Measurements from ENCODE around the gene FLNB.

The FLNB gene

GRCh38 chr3:58144478-58145325 is 136.5 kb downstream of the FLNB start:
- DNase-seq = no peak

GRCh38 chr3:58148049-58148448 is 139.8 kb downstream of the FLNB start:
- no peak for DNase-seq

GRCh38 chr3:58150130-58150809 is 142.0 kb downstream of the FLNB start:
- no peak for DNase-seq

GRCh38 chr3:58150810-58151199 is 142.6 kb downstream of the FLNB start:
- DNase-seq = no peak

GRCh38 chr3:58151637-58152036 is 143.4 kb downstream of the FLNB start:
- DNase-seq = no peak

- no peak for DNase-seq
Measured at GRCh38 chr3:58152225-58153015, 144.2 kb downstream of the FLNB start.

- DNase-seq = no peak
Measured at GRCh38 chr3:58153371-58153770, 145.1 kb downstream of the FLNB start.

- DNase-seq = no peak
Measured at GRCh38 chr3:58154626-58155449, 146.6 kb downstream of the FLNB start.

- no peak for DNase-seq
Measured at GRCh38 chr3:58155838-58156237, 147.6 kb downstream of the FLNB start.

GRCh38 chr3:58157700-58158099 is 149.5 kb downstream of the FLNB start:
- DNase-seq = no peak

- DNase-seq = no peak
Measured at GRCh38 chr3:58158442-58159153, 150.4 kb downstream of the FLNB start.

- no peak for DNase-seq
Measured at GRCh38 chr3:58160399-58160798, 152.2 kb downstream of the FLNB start.

- DNase-seq = no peak
Measured at GRCh38 chr3:58161435-58162398, 153.5 kb downstream of the FLNB start.

- DNase-seq = no peak
Measured at GRCh38 chr3:58163234-58163633, 155.0 kb downstream of the FLNB start.

GRCh38 chr3:58164199-58164879 is 156.1 kb downstream of the FLNB start:
- DNase-seq = no peak

GRCh38 chr3:58164906-58165821 is 156.9 kb downstream of the FLNB start:
- DNase-seq = no peak

- no peak for DNase-seq
Measured at GRCh38 chr3:58167431-58168351, 159.5 kb downstream of the FLNB start.

GRCh38 chr3:58168498-58168897 is 160.3 kb downstream of the FLNB start:
- DNase-seq = no peak

Data from bone marrow (tissue), 2 donors.